ENCODE data around the gene OR1K1. TPM values are rescaled to one million over a fixed set of nuclear protein-coding genes. Genes with fewer than 3 reads are reported as not detected.
A peak's percentile ranks its signal among the peaks of the same experiment; 100 is the strongest.
"Not testable (repeated sequence)": the region's sequence is repeated elsewhere in the genome, so short reads cannot be mapped to it uniquely, and the experiment has no call there.

Gene OR1K1
- total RNA-seq, 2 donors from 2014 or later = not detected

DNA sequence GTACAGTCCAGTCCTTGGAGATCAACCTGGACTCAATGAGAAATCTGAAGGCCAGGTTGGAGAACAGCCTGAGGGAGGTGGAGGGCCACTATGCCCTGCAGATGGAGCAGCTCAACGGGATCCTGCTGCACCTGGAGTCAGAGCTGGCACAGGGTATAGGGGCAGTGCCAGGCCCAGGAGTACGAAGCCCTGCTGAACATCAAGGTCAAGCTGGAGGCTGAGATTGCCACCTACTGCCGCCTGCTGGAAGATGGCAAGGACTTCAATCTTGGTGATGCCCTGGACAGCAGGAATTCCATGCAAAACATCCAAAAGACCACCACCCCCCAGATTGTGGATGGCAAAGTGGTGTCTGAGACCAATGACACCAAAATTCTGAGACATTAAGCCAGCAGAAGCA is 38.5 kb downstream of the OR1K1 start:
- not testable (repeated sequence) for H3K4me3 ChIP-seq (ENCODE audit: low read length); H3K36me3 Mint-ChIP-seq (ENCODE audit: low read depth); H3K27ac Mint-ChIP-seq; H3K27ac ChIP-seq (ENCODE audit: low read depth, low read length); H3K9me3 Mint-ChIP-seq; H3K36me3 ChIP-seq (ENCODE audit: control insufficient read depth, insufficient read depth, low read length); H3K9ac ChIP-seq (ENCODE audit: extremely low read depth, low read length, poor library complexity, severe bottlenecking); H3K27me3 ChIP-seq (ENCODE audit: control insufficient read depth, insufficient read depth, low read length, poor library complexity, severe bottlenecking); H3K4me1 Mint-ChIP-seq; H3K27me3 Mint-ChIP-seq (ENCODE audit: insufficient read depth); H3K9me3 ChIP-seq (ENCODE audit: control insufficient read depth, low read length); H3K4me1 ChIP-seq (ENCODE audit: control insufficient read depth, insufficient read depth, low read length); H3K4me3 Mint-ChIP-seq
- WGBS, 2 experiments (ENCODE audit: insufficient coverage in 1 of 2, insufficient read length in 1 of 2) = 79 to 100% methylated on average over 1 to 3 of the region's 3 CpGs
- DNase-seq = peak; percentile 57
- TF ChIP-seq CTCF (conservative IDR thresholded peaks at IDR 0.05) = peak; percentile 51

GRCh38 chr9:122841501-122841900 is 41.6 kb downstream of the OR1K1 start:
- H3K36me3 ChIP-seq (ENCODE audit: control insufficient read depth, insufficient read depth, low read length) = peaks cover 20% of the 10 kb centered on the region
- no peaks in the 10 kb centered on the region for H3K27me3 ChIP-seq (ENCODE audit: control insufficient read depth, insufficient read depth, low read length, poor library complexity, severe bottlenecking)
- no peak for DNase-seq
- Mint-ChIP-seq H3K4me1 (no peaks in the 10 kb centered on the region), H3K9me3 (peaks cover 3% of the 10 kb centered on the region), H3K27me3 (ENCODE audit: insufficient read depth) (peaks cover 3% of the 10 kb centered on the region), H3K27ac (no peak overlapping the region), H3K4me3 (no peak overlapping the region), H3K36me3 (ENCODE audit: low read depth) (peaks cover 22% of the 10 kb centered on the region)
- no peak overlapping the region for H3K27ac ChIP-seq (ENCODE audit: low read depth, low read length)
- H3K4me3 ChIP-seq (ENCODE audit: low read length) = no peak overlapping the region
- no peak for TF ChIP-seq CTCF (conservative IDR thresholded peaks at IDR 0.05)
- H3K4me1 ChIP-seq (ENCODE audit: control insufficient read depth, insufficient read depth, low read length) = no peaks in the 10 kb centered on the region
- no peaks in the 10 kb centered on the region for H3K9me3 ChIP-seq (ENCODE audit: control insufficient read depth, low read length)
- no peak overlapping the region for H3K9ac ChIP-seq (ENCODE audit: extremely low read depth, low read length, poor library complexity, severe bottlenecking)
- WGBS, 2 experiments (ENCODE audit: insufficient coverage in 1 of 2, insufficient read length in 1 of 2) = 86% methylated on average over 1 to 4 of the region's 4 CpGs

GRCh38 chr9:122844137-122844536 is 44.2 kb downstream of the OR1K1 start:
- no peaks in the 10 kb centered on the region for H3K4me1 Mint-ChIP-seq
- H3K27me3 Mint-ChIP-seq (ENCODE audit: insufficient read depth) = no peaks in the 10 kb centered on the region
- H3K27me3 ChIP-seq (ENCODE audit: control insufficient read depth, insufficient read depth, low read length, poor library complexity, severe bottlenecking) = no peaks in the 10 kb centered on the region
- no peak overlapping the region for H3K9ac ChIP-seq (ENCODE audit: extremely low read depth, low read length, poor library complexity, severe bottlenecking)
- peaks cover 47% of the 10 kb centered on the region for H3K36me3 ChIP-seq (ENCODE audit: control insufficient read depth, insufficient read depth, low read length)
- H3K9me3 ChIP-seq (ENCODE audit: control insufficient read depth, low read length) = no peaks in the 10 kb centered on the region
- H3K9me3 Mint-ChIP-seq = peaks cover 3% of the 10 kb centered on the region
- no peak overlapping the region for H3K27ac ChIP-seq (ENCODE audit: low read depth, low read length)
- no peak overlapping the region for H3K4me3 ChIP-seq (ENCODE audit: low read length)
- TF ChIP-seq CTCF (conservative IDR thresholded peaks at IDR 0.05) = no peak
- WGBS, 2 experiments (ENCODE audit: insufficient coverage in 1 of 2, insufficient read length in 1 of 2) = 95% methylated on average over 1 of the region's 1 CpG; no CpG with 5 or more reads in 1 of the 2 experiments
- no peaks in the 10 kb centered on the region for H3K4me1 ChIP-seq (ENCODE audit: control insufficient read depth, insufficient read depth, low read length)
- H3K36me3 Mint-ChIP-seq (ENCODE audit: low read depth) = peaks cover 32% of the 10 kb centered on the region
- H3K4me3 Mint-ChIP-seq = no peak overlapping the region
- no peak overlapping the region for H3K27ac Mint-ChIP-seq
- no peak for DNase-seq

Data from endodermal cell (in vitro differentiated cells).